Osteoblast (primary cell): Measurements from ENCODE around the gene SLC27A2. TPM values are rescaled to one million over a fixed set of nuclear protein-coding genes. Genes with fewer than 3 reads are reported as not detected.
A peak's percentile ranks its signal among the peaks of the same experiment; 100 is the strongest.

Experiments used
- DNase-seq: peaks from one replicate; pipeline ENCODE4 v3.0.0; 2011; ENCODE audit warnings: low spot score, mixed read lengths; ENCODE audit not compliant: insufficient read length; ENCODE audit errors: missing footprints
- H2AFZ ChIP-seq: 2 replicates; pipeline ENCODE4 v1.6.0; 2011; ENCODE audit warnings: mild to moderate bottlenecking, low read length
- H3K27ac ChIP-seq: 2 replicates; pipeline ENCODE4 v1.5.1; 2011; ENCODE audit warnings: mild to moderate bottlenecking, low read depth, low read length, moderate library complexity
- H3K27me3 ChIP-seq: 2 replicates; pipeline ENCODE4 v1.6.0; 2012; ENCODE audit warnings: mild to moderate bottlenecking, control low read depth, inconsistent platforms, low read length, moderate library complexity; ENCODE audit not compliant: insufficient read depth
- H3K36me3 ChIP-seq: 2 replicates; pipeline ENCODE4 v1.5.1; 2011; ENCODE audit warnings: mild to moderate bottlenecking, low read length, control low read depth, moderate library complexity; ENCODE audit not compliant: insufficient read depth
- H3K4me1 ChIP-seq: 2 replicates; pipeline ENCODE4 v1.5.1; 2011; ENCODE audit warnings: mild to moderate bottlenecking, low read length, control low read depth, moderate library complexity; ENCODE audit not compliant: insufficient read depth
- H3K4me2 ChIP-seq: 2 replicates; pipeline ENCODE4 v1.6.0; 2011; ENCODE audit warnings: mild to moderate bottlenecking, low read length; ENCODE audit not compliant: insufficient read depth
- H3K4me3 ChIP-seq: fragments of 200-600 bp; sonication (generic); 3 replicates; pipeline ENCODE4 v1.5.1; 2012; ENCODE audit warnings: mild to moderate bottlenecking, low read length, inconsistent platforms; ENCODE audit not compliant: insufficient read depth
- H3K79me2 ChIP-seq: 2 replicates; pipeline ENCODE4 v1.6.0; 2012; ENCODE audit warnings: mild to moderate bottlenecking, low read length, control low read depth, inconsistent platforms; ENCODE audit not compliant: insufficient read depth
- H3K9me3 ChIP-seq: 2 replicates; pipeline ENCODE4 v1.5.1; 2011; ENCODE audit warnings: low read depth, low read length, control low read depth
- H4K20me1 ChIP-seq: 2 replicates; pipeline ENCODE4 v1.6.0; 2012; ENCODE audit warnings: mild to moderate bottlenecking, low read length, control low read depth; ENCODE audit not compliant: insufficient read depth
- total RNA-seq: library from RNA; depleted of rRNA; stranded (reverse); fragments of >200 nt; gene quantifications from 2 replicates; pipeline ENCODE4 v1.2.3, GENCODE V29; 2012
- TF ChIP-seq, protein P1 (sequence below): IDR thresholded peaks from 2 replicates; pipeline ENCODE4 v1.5.1; 2011; ENCODE audit warnings: mild to moderate bottlenecking, low read depth, low read length, moderate library complexity; ENCODE audit errors: extremely low read depth

Gene SLC27A2
- total RNA-seq, 1 donor = not detected

DNA sequence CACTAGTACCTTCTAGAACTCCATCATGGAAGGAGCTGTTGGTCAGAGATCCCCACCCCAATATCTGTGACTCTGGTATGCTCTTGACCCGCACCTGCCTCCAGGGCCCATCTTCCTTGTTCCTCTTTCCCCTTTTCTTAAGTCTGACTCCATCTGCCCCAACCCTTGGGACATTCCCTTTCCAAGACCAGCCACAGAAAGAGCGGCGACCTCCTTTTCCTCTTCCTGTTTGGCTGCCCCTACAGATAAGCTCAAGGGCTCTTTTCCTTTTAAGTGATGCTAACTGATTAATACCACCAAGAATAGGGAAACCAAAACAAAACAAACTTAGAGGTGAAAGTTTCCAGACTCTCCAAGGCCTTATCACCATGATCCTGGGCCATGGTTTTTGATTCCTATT lies 41.0 kb upstream of the SLC27A2 start:
- Histone ChIP-seq H4K20me1 (no peaks in the 10 kb centered on the region), H3K4me2 (no peak overlapping the region)

DNA sequence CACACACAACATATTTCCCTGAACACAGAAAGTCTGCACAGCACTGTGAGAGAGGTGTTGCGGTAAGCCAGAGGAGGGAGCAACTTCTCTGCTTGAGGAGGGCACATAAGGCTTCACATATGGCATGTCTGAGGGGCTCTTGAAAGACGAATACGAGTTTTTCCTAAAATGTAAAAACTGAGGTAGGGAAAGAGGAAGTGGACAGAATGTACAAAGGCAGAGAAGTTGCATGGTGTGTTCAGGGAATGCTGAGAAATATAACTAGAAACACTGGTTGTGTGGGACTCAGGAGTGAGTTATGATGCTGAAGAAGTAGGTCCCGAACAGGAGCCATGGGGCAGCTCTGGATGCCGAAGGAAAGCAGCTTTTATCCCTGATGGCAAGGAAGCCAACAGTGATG lies 40.1 kb upstream of the SLC27A2 start:
- no peaks in the 10 kb centered on the region for H3K9me3 ChIP-seq
- no peaks in the 10 kb centered on the region for H3K27me3 ChIP-seq
- no peak overlapping the region for H3K4me3 ChIP-seq
- no peak overlapping the region for H2AFZ ChIP-seq
- H4K20me1 ChIP-seq = no peaks in the 10 kb centered on the region
- no peak overlapping the region for H3K27ac ChIP-seq
- TF ChIP-seq, protein P1, sequence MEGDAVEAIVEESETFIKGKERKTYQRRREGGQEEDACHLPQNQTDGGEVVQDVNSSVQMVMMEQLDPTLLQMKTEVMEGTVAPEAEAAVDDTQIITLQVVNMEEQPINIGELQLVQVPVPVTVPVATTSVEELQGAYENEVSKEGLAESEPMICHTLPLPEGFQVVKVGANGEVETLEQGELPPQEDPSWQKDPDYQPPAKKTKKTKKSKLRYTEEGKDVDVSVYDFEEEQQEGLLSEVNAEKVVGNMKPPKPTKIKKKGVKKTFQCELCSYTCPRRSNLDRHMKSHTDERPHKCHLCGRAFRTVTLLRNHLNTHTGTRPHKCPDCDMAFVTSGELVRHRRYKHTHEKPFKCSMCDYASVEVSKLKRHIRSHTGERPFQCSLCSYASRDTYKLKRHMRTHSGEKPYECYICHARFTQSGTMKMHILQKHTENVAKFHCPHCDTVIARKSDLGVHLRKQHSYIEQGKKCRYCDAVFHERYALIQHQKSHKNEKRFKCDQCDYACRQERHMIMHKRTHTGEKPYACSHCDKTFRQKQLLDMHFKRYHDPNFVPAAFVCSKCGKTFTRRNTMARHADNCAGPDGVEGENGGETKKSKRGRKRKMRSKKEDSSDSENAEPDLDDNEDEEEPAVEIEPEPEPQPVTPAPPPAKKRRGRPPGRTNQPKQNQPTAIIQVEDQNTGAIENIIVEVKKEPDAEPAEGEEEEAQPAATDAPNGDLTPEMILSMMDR = no peak
- H3K4me2 ChIP-seq = no peak overlapping the region
- H3K36me3 ChIP-seq = no peaks in the 10 kb centered on the region
- H3K4me1 ChIP-seq = peaks cover 19% of the 10 kb centered on the region
- no peak for DNase-seq
- H3K79me2 ChIP-seq = no peaks in the 10 kb centered on the region

More for the DNA sequence above, 41.0 kb upstream of the SLC27A2 start:
- Histone ChIP-seq H3K27ac (no peak overlapping the region), H3K4me1 (peaks cover 27% of the 10 kb centered on the region), H2AFZ (peak overlapping the region; percentile 10), H3K79me2 (no peaks in the 10 kb centered on the region), H3K36me3 (no peaks in the 10 kb centered on the region), H3K27me3 (no peaks in the 10 kb centered on the region), H3K4me3 (no peak overlapping the region), H3K9me3 (no peaks in the 10 kb centered on the region)
- no peak for DNase-seq
- TF ChIP-seq, protein P1 = no peak

DNA sequence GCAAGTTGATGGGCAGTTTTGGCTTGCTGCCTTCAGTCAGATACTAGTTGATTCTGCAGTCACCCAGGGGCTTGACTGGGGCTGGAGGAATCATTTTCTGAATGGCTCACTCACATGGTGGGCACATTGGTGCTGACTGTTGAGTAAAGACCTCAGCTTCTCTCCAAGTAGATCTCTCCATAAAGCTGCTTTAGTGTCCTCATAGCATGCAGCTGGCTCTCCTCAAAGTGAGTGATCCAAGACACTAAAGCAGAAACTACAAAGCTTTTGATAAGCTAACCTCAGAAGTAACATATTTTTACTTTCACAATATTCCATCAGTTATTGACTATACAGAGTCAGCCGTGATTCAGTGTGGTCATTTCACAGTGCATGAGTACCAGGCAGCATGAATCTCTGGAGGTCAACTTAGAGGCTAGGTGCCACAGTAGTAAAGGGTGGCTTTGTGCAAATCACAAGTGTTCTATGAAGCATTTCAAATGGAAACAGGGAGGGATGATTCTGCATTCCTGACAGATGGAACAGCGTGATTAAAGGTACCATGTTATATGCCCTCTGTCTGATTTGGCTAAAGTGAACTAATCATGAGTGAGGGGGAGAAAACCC lies 38.6 kb upstream of the SLC27A2 start:
- DNase-seq = no peak

DNA sequence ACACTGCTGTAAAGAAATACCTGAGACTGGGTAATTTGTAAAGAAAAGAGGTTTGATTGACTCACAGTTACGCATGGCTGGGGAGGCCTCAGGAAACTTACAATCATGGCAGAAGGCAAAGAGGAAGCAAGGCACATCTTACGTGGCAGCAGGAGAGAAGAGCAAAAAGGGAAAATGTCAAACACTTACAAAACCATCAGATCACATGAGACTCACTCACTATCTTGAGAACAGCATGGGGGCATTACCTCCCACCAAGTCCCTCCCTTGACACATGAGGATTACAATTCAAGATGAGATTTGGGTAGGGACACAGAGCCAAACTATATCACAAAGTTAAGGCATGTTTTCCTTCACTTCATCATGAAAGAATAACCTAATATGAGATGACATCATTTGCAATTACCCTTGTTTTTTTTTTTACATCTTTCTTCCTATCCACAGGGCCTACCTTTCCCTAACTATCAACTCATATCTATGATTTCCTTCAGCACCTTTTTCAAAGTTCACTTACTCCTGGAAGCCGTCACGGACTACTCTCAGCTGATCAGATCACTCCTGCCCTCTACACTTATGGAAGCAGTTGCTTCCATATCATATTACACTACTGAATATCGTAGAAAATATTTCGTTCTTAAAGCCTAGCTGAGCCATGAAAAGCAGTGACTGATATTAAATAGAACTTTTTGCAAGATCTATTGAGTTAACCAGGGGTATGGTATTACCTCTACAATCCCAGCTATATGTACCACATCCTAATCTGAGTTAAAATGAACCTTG lies 37.5 kb upstream of the SLC27A2 start:
- Histone ChIP-seq H3K9me3 (no peaks in the 10 kb centered on the region), H3K4me2 (peak overlapping the region; percentile 2), H4K20me1 (no peaks in the 10 kb centered on the region), H3K79me2 (no peaks in the 10 kb centered on the region), H3K27ac (peak overlapping the region; percentile 62), H3K36me3 (no peaks in the 10 kb centered on the region), H3K4me3 (no peak overlapping the region), H3K27me3 (no peaks in the 10 kb centered on the region), H3K4me1 (peaks cover 7% of the 10 kb centered on the region), H2AFZ (peak overlapping the region; percentile 42)
- DNase-seq = no peak
- TF ChIP-seq, protein P1 = no peak

More for the DNA sequence above, 38.6 kb upstream of the SLC27A2 start:
- Histone ChIP-seq H4K20me1 (no peaks in the 10 kb centered on the region), H3K27ac (no peak overlapping the region), H3K79me2 (no peaks in the 10 kb centered on the region), H3K4me3 (no peak overlapping the region), H3K36me3 (no peaks in the 10 kb centered on the region), H2AFZ (no peak overlapping the region), H3K9me3 (no peaks in the 10 kb centered on the region), H3K27me3 (no peaks in the 10 kb centered on the region), H3K4me1 (peaks cover 7% of the 10 kb centered on the region), H3K4me2 (no peak overlapping the region)
- TF ChIP-seq, protein P1 = no peak
